Measurements from ENCODE around the gene ZNF764.

The ZNF764 gene

GRCh38 chr16:30535777-30536190 is 22.4 kb downstream of the ZNF764 start:
- peak overlapping the region; percentile 93 for H3K27ac ChIP-seq (ENCODE audit: low read depth, low read length)
- H3K4me3 ChIP-seq (ENCODE audit: low read depth in 1 of 2, low read length in 2 of 2) = peak overlapping the region; percentile 75 to 88
- H3K4me1 ChIP-seq (ENCODE audit: control insufficient read depth in 1 of 2, insufficient read depth in 2 of 2, low read length in 2 of 2) = peaks cover 11 to 16% of the 10 kb centered on the region in 2 donors

GRCh38 chr16:30535106-30535776 is 22.9 kb downstream of the ZNF764 start:
- Histone ChIP-seq H3K9me3 (ENCODE audit: control insufficient read depth in 1 of 2, low read length in 2 of 2) (no peaks in the 10 kb centered on the region), H3K36me3 (ENCODE audit: control insufficient read depth in 1 of 2, insufficient read depth in 2 of 2, low read length in 2 of 2) (peaks cover 0 to 19% of the 10 kb centered on the region in 2 donors), H3K4me3 (ENCODE audit: low read depth in 1 of 2, low read length in 2 of 2) (peak overlapping the region; percentile 75 to 88), H3K27me3 (ENCODE audit: control insufficient read depth in 1 of 2, insufficient read depth in 2 of 2, low read length in 2 of 2) (no peaks in the 10 kb centered on the region), H3K9ac (ENCODE audit: low read depth in 1 of 2, low read length in 2 of 2) (peak overlapping the region; percentile 79 to 94), H3K4me1 (ENCODE audit: control insufficient read depth in 1 of 2, insufficient read depth in 2 of 2, low read length in 2 of 2) (peaks cover 11 to 18% of the 10 kb centered on the region in 2 donors), H3K27ac (ENCODE audit: low read depth, low read length) (peak overlapping the region; percentile 93)

More at GRCh38 chr16:30535777-30536190, 22.4 kb downstream of the ZNF764 start:
- Histone ChIP-seq H3K9me3 (ENCODE audit: control insufficient read depth in 1 of 2, low read length in 2 of 2) (no peaks in the 10 kb centered on the region), H3K36me3 (ENCODE audit: control insufficient read depth in 1 of 2, insufficient read depth in 2 of 2, low read length in 2 of 2) (peaks cover 0 to 16% of the 10 kb centered on the region in 2 donors), H3K27me3 (ENCODE audit: control insufficient read depth in 1 of 2, insufficient read depth in 2 of 2, low read length in 2 of 2) (no peaks in the 10 kb centered on the region), H3K9ac (ENCODE audit: low read depth in 1 of 2, low read length in 2 of 2) (peak overlapping the region; percentile 79 to 94)

DNA sequence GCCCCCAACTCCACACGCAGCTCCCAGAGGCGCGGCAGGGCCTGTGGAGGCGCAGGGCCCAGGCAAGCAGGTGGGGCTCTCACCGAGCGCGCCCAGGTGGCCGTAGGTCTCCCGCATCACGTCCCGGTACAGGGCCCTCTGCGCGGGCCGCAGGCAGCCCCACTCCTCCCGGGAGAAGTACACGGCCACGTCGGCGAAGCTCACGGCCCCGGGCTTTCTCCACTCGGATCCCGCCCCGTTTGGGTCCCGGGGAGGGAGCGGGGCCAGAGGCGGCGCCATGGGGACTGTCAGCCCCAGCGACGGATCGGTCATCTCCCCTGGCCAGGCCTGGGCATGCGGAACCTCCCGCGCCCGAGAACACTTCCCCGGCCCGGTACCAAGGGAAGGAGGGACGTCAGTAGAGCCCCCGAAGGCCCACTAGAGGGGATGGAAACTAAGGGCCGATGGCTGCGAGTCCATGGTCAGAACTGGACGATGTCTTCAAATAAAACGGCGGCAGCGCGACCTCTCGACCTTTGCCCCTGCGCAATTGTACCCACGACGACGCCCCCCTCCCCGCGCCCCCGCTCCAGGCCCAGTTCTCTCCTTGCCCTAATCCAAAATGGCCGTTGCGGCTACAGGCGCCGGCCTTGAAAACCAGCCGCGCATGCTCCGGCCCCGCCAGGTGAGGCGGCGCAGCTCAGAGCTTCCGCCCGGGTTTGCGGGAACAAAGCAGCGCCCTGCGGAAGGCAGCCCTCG is 23.6 kb downstream of the ZNF764 start, which contains the start of gene ZNF747:
Gene ZNF747, minus strand, starts transcription at position 491 of the 738 bp plus-strand sequence. Its CDS starts 179 bp downstream, at position 312.
- H3K4me3 ChIP-seq (ENCODE audit: low read depth in 1 of 2, low read length in 2 of 2) = peak within 1 kb of the TSS; percentile 75 to 88
- peak within 1 kb of the TSS; percentile 93 for H3K27ac ChIP-seq (ENCODE audit: low read depth, low read length)
- peaks cover 8 to 18% of the 10 kb centered on the region in 2 donors for H3K4me1 ChIP-seq (ENCODE audit: control insufficient read depth in 1 of 2, insufficient read depth in 2 of 2, low read length in 2 of 2)
- H3K9ac ChIP-seq (ENCODE audit: low read depth in 1 of 2, low read length in 2 of 2) = peak within 1 kb of the TSS; percentile 79 to 94
- H3K27me3 ChIP-seq (ENCODE audit: control insufficient read depth in 1 of 2, insufficient read depth in 2 of 2, low read length in 2 of 2) = no peaks in the 10 kb centered on the region
- no peaks in the 10 kb centered on the region for H3K9me3 ChIP-seq (ENCODE audit: control insufficient read depth in 1 of 2, low read length in 2 of 2)
- peaks cover 0 to 19% of the 10 kb centered on the region in 2 donors for H3K36me3 ChIP-seq (ENCODE audit: control insufficient read depth in 1 of 2, insufficient read depth in 2 of 2, low read length in 2 of 2)

GRCh38 chr16:30533748-30534367 is 24.3 kb downstream of the ZNF764 start:
- H3K27me3 ChIP-seq (ENCODE audit: control insufficient read depth in 1 of 2, insufficient read depth in 2 of 2, low read length in 2 of 2) = no peaks in the 10 kb centered on the region
- peak overlapping the region; percentile 75 to 88 for H3K4me3 ChIP-seq (ENCODE audit: low read depth in 1 of 2, low read length in 2 of 2)
- H3K9me3 ChIP-seq (ENCODE audit: control insufficient read depth in 1 of 2, low read length in 2 of 2) = no peaks in the 10 kb centered on the region
- H3K4me1 ChIP-seq (ENCODE audit: control insufficient read depth in 1 of 2, insufficient read depth in 2 of 2, low read length in 2 of 2) = peaks cover 4 to 23% of the 10 kb centered on the region in 2 donors
- H3K36me3 ChIP-seq (ENCODE audit: control insufficient read depth in 1 of 2, insufficient read depth in 2 of 2, low read length in 2 of 2) = peaks cover 0 to 19% of the 10 kb centered on the region in 2 donors
- peak overlapping the region; percentile 93 for H3K27ac ChIP-seq (ENCODE audit: low read depth, low read length)
- H3K9ac ChIP-seq (ENCODE audit: low read depth in 1 of 2, low read length in 2 of 2) = peak overlapping the region; percentile 79 to 94

- peak overlapping the region; percentile 12 to 63 for H3K9ac ChIP-seq (ENCODE audit: low read depth in 1 of 2, low read length in 2 of 2)
Observed at GRCh38 chr16:30533146-30533522, 25.0 kb downstream of the ZNF764 start.

DNA sequence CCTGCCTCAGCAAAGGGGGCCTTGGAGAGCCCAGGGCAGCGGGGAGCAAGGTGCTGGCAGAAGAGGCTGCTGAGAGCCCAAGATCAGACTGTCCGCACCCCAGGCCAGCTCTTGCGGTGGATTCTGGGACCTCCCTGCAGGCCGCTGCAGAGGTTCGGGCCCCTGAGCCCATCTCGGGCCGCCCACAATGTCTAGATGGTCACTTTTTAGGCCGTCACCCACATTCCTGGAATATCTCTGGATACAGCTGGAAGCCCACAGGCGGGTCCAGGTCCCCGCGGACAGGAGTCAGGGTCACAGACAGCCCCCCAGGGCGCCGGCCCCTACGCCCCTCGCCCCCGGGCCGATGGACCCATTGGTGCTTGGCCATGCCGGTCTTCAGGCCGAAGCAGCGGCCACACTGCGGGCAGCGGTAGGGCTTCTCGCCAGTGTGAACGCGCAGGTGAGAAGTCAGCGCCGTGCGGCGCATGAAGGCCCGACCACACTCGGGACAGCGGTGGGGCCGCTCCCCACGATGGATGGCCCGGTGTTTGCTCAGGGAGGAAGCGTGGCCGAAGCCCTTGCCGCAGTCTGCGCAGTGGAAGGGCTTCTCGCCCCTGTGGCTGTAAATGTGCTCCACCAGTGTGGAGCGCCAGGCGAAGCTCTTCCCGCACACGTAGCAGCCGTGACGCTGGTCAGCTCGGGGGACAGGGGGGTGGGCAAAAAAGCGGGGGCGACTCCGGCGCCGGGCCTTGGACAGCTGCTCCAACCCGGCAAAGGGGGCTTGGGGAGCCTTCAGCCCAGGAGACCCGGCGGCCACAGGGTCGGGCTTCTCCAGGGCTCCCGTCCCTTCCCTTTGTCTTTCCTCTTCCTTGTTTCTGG is 25.7 kb downstream of the ZNF764 start:
- H3K27me3 ChIP-seq (ENCODE audit: control insufficient read depth in 1 of 2, insufficient read depth in 2 of 2, low read length in 2 of 2) = no peaks in the 10 kb centered on the region
- peaks cover 0 to 19% of the 10 kb centered on the region in 2 donors for H3K36me3 ChIP-seq (ENCODE audit: control insufficient read depth in 1 of 2, insufficient read depth in 2 of 2, low read length in 2 of 2)
- H3K4me3 ChIP-seq (ENCODE audit: low read depth in 1 of 2, low read length in 2 of 2) = peak overlapping the region in 1 of 2 donors; percentile 88
- H3K27ac ChIP-seq (ENCODE audit: low read depth, low read length) = no peak overlapping the region
- H3K9ac ChIP-seq (ENCODE audit: low read depth in 1 of 2, low read length in 2 of 2) = peak overlapping the region in 1 of 2 donors; percentile 12
- H3K4me1 ChIP-seq (ENCODE audit: control insufficient read depth in 1 of 2, insufficient read depth in 2 of 2, low read length in 2 of 2) = peaks cover 11 to 36% of the 10 kb centered on the region in 2 donors
- H3K9me3 ChIP-seq (ENCODE audit: control insufficient read depth in 1 of 2, low read length in 2 of 2) = no peaks in the 10 kb centered on the region

More at GRCh38 chr16:30533146-30533522, 25.0 kb downstream of the ZNF764 start:
- Histone ChIP-seq H3K9me3 (ENCODE audit: control insufficient read depth in 1 of 2, low read length in 2 of 2) (no peaks in the 10 kb centered on the region), H3K4me3 (ENCODE audit: low read depth in 1 of 2, low read length in 2 of 2) (peak overlapping the region in 1 of 2 donors; percentile 88), H3K36me3 (ENCODE audit: control insufficient read depth in 1 of 2, insufficient read depth in 2 of 2, low read length in 2 of 2) (peaks cover 0 to 19% of the 10 kb centered on the region in 2 donors), H3K27me3 (ENCODE audit: control insufficient read depth in 1 of 2, insufficient read depth in 2 of 2, low read length in 2 of 2) (no peaks in the 10 kb centered on the region), H3K27ac (ENCODE audit: low read depth, low read length) (no peak overlapping the region), H3K4me1 (ENCODE audit: control insufficient read depth in 1 of 2, insufficient read depth in 2 of 2, low read length in 2 of 2) (peaks cover 5 to 30% of the 10 kb centered on the region in 2 donors)

DNA sequence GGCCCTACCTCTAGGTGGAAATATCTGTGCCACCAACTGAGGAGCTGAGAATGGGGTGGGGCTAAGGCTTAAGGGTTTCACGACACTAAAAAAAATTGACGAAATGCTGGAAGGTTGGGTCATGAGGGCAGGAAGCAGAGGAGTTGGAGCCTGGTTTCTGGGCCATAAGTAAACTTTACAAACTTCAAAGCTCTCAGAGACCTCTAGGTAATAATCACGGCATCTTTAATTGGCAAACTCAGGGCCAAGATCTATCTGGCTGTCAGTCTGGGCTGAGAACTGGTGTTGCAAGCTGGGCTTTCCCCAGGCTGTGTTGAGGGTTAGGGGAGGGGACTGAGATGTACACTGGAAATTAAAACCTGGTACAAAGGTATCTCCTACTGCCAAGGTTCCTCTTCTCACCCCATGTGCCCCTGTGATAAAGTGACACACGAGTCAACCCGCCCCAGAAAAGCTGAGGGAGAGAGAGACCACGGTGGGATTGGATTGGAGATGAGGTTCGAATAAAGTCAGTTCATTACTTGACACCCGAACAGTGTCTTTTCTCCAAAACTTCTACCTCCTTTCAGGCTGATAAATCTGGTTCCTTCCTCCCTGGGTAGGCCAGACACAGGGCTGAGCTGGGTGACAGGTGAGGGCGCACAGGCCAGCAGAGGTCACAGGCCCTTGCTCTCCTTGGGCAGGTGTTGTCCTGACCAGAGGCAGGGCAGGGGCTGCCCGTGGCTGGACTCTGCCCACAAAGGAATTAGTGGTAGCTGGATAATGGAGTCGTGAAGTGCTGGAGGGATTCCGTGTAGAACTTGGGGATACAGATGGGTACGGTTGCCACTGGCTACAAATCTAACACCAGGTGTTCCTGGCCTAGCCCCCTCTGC is 27.8 kb downstream of the ZNF764 start:
- no peaks in the 10 kb centered on the region for H3K27me3 ChIP-seq (ENCODE audit: control insufficient read depth in 1 of 2, insufficient read depth in 2 of 2, low read length in 2 of 2)
- H3K36me3 ChIP-seq (ENCODE audit: control insufficient read depth in 1 of 2, insufficient read depth in 2 of 2, low read length in 2 of 2) = peaks cover 0 to 19% of the 10 kb centered on the region in 2 donors
- H3K9ac ChIP-seq (ENCODE audit: low read depth in 1 of 2, low read length in 2 of 2) = no peak overlapping the region
- H3K27ac ChIP-seq (ENCODE audit: low read depth, low read length) = no peak overlapping the region
- H3K9me3 ChIP-seq (ENCODE audit: control insufficient read depth in 1 of 2, low read length in 2 of 2) = no peaks in the 10 kb centered on the region
- H3K4me1 ChIP-seq (ENCODE audit: control insufficient read depth in 1 of 2, insufficient read depth in 2 of 2, low read length in 2 of 2) = peaks cover 14 to 39% of the 10 kb centered on the region in 2 donors
- no peak overlapping the region for H3K4me3 ChIP-seq (ENCODE audit: low read depth in 1 of 2, low read length in 2 of 2)

- H3K4me1 ChIP-seq (ENCODE audit: control insufficient read depth in 1 of 2, insufficient read depth in 2 of 2, low read length in 2 of 2) = peaks cover 16 to 45% of the 10 kb centered on the region in 2 donors
- peak overlapping the region in 1 of 2 donors; percentile 40 for H3K9ac ChIP-seq (ENCODE audit: low read depth in 1 of 2, low read length in 2 of 2)
- H3K27ac ChIP-seq (ENCODE audit: low read depth, low read length) = no peak overlapping the region
- peaks cover 0 to 26% of the 10 kb centered on the region in 2 donors for H3K36me3 ChIP-seq (ENCODE audit: control insufficient read depth in 1 of 2, insufficient read depth in 2 of 2, low read length in 2 of 2)
- H3K9me3 ChIP-seq (ENCODE audit: control insufficient read depth in 1 of 2, low read length in 2 of 2) = no peaks in the 10 kb centered on the region
- H3K4me3 ChIP-seq (ENCODE audit: low read depth in 1 of 2, low read length in 2 of 2) = no peak overlapping the region
- no peaks in the 10 kb centered on the region for H3K27me3 ChIP-seq (ENCODE audit: control insufficient read depth in 1 of 2, insufficient read depth in 2 of 2, low read length in 2 of 2)
Observed at GRCh38 chr16:30528799-30529457, 29.2 kb downstream of the ZNF764 start.

All from duodenal mucosa (tissue), 2 donors.